Muscle layer of duodenum (tissue), 2 donors: ENCODE data around the gene DNAAF1.

Experiments
- H3K27ac ChIP-seq: one replicate; pipeline ENCODE4 v1.7.0; 2013; ENCODE audit warnings: mild to moderate bottlenecking, low read length
- H3K27me3 ChIP-seq: one replicate; pipeline ENCODE4 v1.7.0; 2013; ENCODE audit warnings: low read depth, mild to moderate bottlenecking, control low read depth, low read length
- H3K36me3 ChIP-seq, 2 donors: one replicate each; pipeline ENCODE4 v1.7.0; 2013; ENCODE audit warnings: low read length in 2 of 2, control low read depth in 1 of 2, mild to moderate bottlenecking in 1 of 2; ENCODE audit not compliant: insufficient read depth in 2 of 2, control insufficient read depth in 1 of 2
- H3K4me1 ChIP-seq, 2 donors: one replicate each; pipeline ENCODE4 v1.7.0; 2013; ENCODE audit warnings: low read length in 2 of 2, mild to moderate bottlenecking in 2 of 2, control low read depth in 1 of 2, moderate library complexity in 1 of 2; ENCODE audit not compliant: insufficient read depth in 2 of 2, control insufficient read depth in 1 of 2
- H3K4me3 ChIP-seq, 2 donors: one replicate each; pipeline ENCODE4 v1.7.0; 2013; ENCODE audit warnings: low read length in 2 of 2, low read depth in 1 of 2, mild to moderate bottlenecking in 1 of 2
- H3K9me3 ChIP-seq, 2 donors: one replicate each; pipeline ENCODE4 v1.7.0; 2013; ENCODE audit warnings: low read length in 2 of 2, control low read depth in 1 of 2, mild to moderate bottlenecking in 1 of 2; ENCODE audit not compliant: control insufficient read depth in 1 of 2
- donor health status: healthy.

DNAAF1 gene

DNA sequence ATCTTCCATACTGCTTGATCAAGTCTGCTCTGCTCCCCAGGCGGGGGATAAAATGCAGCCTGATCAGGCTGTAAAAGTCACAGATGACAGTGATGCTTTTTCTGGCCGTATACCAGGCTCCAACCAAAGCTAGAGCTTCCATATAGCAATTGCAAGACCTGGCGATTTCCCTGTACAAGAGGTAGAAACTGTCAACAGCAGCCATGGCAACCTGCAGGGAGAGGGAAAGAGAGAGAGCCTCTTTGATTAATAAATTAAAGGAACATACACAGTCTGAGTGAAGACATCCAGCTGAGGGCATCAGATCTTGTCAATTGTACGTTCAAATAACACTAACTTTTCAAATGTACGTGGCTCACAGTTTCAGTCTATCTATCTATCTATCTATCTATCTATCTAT lies 14.0 kb upstream of the DNAAF1 start:
- H3K9me3 ChIP-seq, result no peaks in the 10 kb centered on the region
- no peaks in the 10 kb centered on the region for H3K4me1 ChIP-seq
- H3K36me3 ChIP-seq, result peaks cover 14 to 30% of the 10 kb centered on the region in 2 donors
- H3K27ac ChIP-seq, result no peak overlapping the region
- no peak overlapping the region for H3K4me3 ChIP-seq
- H3K27me3 ChIP-seq, result no peaks in the 10 kb centered on the region

DNA sequence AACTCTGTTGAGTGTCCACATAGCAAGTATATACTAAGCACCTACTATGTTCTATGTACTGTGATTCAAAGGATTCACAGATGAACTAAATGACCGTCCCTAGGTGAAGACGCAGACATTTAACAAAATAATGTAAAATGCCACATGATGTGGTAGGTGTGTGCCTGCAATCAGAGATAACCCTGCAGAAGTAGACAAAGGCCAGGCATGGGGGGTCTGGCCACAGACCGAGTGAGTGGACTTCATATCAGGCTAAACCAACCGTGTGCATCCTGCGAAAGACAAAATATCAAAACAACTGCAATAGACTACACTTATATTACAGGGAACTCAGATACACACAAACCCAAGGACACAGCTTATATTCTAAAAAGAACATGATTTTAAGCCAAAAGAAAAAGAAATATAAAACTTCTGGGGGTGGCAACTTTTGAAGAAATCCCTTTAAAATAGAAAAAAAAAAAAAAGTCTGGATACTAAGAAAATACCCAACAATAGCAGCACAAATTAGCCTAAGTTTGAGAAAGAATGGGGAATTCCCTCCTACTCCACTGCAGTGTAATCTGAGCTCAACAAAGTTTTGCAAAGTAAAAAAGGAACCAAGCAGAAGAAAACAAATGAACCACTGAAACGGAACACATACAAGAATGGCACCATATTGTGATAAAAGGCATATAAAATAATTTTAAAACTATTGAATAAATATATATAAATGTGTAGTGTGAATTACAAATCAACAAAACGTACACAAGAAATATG lies 12.4 kb upstream of the DNAAF1 start:
- no peaks in the 10 kb centered on the region for H3K4me1 ChIP-seq
- peaks cover 11 to 23% of the 10 kb centered on the region in 2 donors for H3K36me3 ChIP-seq
- H3K27ac ChIP-seq, result no peak overlapping the region
- H3K4me3 ChIP-seq, result no peak overlapping the region
- no peaks in the 10 kb centered on the region for H3K9me3 ChIP-seq
- H3K27me3 ChIP-seq, result no peaks in the 10 kb centered on the region

DNA sequence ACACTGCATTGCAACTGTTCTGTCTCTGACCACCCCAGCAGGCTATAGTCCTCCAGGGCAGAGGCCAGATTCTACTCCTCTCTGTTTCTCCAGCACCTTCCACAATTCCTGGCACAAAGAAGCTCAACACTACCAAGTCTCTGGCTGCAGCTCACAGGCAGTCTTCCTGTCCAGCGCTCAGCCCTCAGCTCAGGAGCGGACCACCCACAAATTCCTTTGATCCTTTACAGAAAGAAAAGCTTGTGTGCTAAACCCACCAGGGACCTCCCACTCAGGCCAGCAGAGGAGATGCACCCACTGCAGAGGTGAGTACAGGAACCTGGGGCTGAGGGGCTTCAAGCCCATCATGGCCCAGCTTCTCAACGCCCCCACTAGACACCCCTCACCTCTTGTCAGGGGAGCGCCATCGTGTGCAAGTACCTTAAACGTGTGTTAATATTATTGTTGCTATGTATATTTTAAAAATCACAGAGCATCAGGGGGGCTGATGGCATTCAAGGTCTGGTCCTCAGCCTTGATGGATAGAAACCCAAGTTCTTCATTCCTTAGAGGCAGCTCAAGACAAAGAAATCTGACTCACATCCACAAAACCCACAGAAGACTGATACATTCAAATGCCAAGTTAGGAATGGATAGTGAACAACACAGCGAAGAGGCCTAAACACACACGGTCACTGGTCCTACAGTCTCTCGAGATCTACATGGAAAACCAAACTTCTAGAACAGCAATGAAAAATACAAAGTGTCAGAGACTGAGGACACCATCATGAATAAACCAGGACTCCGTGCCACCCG lies 8.6 kb upstream of the DNAAF1 start:
- H3K27me3 ChIP-seq, result no peaks in the 10 kb centered on the region
- H3K27ac ChIP-seq, result no peak overlapping the region
- H3K4me1 ChIP-seq, result no peaks in the 10 kb centered on the region
- no peaks in the 10 kb centered on the region for H3K9me3 ChIP-seq
- H3K4me3 ChIP-seq, result no peak overlapping the region
- no peaks in the 10 kb centered on the region for H3K36me3 ChIP-seq

DNA sequence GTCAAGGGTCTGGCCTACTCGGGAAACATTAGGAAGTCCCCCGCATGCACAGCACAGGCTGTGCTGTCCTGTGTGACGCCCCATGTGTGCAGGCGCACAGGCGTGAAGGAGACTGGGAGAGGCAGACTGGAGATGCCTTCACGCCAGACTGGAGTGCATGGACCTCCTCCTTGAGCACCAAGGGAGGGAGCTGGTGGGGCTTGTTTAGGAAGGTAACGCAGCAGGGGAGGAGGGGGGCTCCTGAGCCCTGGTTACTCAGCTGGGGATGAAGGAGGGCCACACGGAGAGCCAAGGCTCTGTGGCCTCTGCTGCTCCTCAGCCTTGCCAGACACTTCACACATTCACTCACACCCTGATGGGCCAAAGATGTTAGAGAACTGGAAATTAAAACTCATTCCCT lies 7.8 kb upstream of the DNAAF1 start:
- H3K9me3 ChIP-seq, result no peaks in the 10 kb centered on the region
- no peak overlapping the region for H3K4me3 ChIP-seq
- no peak overlapping the region for H3K27ac ChIP-seq
- H3K27me3 ChIP-seq, result no peaks in the 10 kb centered on the region
- H3K4me1 ChIP-seq, result no peaks in the 10 kb centered on the region
- H3K36me3 ChIP-seq, result no peaks in the 10 kb centered on the region

DNA sequence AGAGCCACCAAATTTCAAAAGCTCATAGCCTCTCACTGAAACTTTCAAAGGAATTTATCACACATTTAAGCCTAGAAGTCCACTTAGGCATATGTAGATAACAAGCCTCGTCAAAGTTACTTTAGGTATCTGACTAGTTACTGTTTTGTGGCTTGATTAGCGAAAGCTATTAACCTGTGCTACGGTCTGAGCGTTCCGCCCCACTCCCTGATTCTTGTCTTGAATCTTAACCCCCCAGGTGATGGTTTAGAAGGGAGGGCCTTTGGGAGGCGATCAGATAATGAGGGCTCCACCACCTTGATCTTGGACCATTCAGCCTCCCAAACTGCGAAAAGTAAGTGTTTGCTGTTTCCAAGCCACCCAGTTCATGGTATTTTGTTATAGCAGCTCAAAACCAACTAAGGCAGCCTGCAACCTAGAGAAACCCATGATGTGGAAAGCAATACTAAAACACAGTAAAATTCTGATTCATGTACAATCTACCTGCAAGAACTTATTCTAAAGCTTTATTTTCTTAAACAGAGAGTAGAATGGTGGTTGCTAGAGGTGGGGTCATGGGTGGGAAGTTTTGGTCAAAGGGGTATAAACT lies 7.2 kb upstream of the DNAAF1 start:
- Histone ChIP-seq H3K27me3 (no peaks in the 10 kb centered on the region), H3K4me1 (no peaks in the 10 kb centered on the region), H3K4me3 (no peak overlapping the region), H3K36me3 (no peaks in the 10 kb centered on the region), H3K27ac (no peak overlapping the region), H3K9me3 (no peaks in the 10 kb centered on the region)

DNA sequence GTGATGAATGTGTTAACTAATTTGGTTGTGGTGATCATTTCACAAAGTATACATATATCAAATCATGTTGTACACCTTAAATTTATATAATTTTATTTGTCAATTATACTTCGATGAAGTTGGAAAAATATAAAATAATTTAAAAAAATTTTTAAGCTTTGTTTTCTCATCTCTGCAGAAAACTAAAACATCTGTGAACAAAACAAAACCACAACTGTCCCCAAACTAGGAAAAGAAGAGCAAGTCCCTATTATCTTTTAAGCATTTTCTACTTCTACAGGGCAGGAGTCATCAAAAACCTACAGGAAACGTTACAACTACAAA lies 6.6 kb upstream of the DNAAF1 start:
- H3K36me3 ChIP-seq, result no peaks in the 10 kb centered on the region
- H3K27me3 ChIP-seq, result no peaks in the 10 kb centered on the region
- H3K4me1 ChIP-seq, result no peaks in the 10 kb centered on the region
- H3K4me3 ChIP-seq, result no peak overlapping the region
- H3K27ac ChIP-seq, result no peak overlapping the region
- H3K9me3 ChIP-seq, result no peaks in the 10 kb centered on the region

DNA sequence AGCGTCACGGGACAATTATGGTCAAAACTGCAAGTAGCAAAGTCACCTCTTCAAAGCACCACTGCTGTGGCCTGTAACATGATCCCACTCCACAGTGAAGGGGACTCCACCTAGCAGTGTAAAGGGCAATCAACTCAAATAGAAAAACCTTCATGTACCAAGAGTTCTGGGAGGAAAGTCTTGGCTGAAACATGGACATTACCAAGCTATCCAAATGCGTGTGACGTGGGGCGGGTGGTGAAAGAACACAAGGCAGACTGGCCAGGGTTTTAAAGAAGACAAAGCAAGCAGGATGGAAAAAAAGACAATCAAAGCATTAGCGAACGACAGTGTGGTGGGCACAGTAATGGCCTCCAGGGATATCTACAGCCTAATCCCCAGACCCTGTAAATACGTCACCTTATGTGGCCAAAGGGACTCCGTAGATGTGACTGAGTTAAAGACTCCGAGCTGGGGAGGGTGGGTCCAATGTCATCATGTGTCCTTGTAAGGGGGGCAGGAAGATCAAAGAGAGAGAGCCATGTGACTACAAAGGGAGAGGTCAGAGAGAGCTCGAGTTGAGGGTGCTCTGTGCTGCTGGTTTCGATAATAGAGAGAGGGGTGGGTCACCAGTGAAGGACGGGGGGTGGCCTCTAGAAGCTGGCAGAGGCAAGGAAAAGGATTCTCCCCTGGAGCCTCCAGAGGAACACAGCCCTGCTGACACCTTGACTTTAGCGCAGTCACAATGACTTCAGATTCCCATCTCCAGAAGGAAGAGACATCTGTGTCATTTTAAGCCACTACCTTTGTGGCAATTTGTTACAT lies 6.1 kb upstream of the DNAAF1 start:
- H3K27ac ChIP-seq, result no peak overlapping the region
- peaks cover 0 to 3% of the 10 kb centered on the region in 2 donors for H3K4me1 ChIP-seq
- H3K36me3 ChIP-seq, result no peaks in the 10 kb centered on the region
- no peaks in the 10 kb centered on the region for H3K27me3 ChIP-seq
- no peaks in the 10 kb centered on the region for H3K9me3 ChIP-seq
- H3K4me3 ChIP-seq, result no peak overlapping the region

DNA sequence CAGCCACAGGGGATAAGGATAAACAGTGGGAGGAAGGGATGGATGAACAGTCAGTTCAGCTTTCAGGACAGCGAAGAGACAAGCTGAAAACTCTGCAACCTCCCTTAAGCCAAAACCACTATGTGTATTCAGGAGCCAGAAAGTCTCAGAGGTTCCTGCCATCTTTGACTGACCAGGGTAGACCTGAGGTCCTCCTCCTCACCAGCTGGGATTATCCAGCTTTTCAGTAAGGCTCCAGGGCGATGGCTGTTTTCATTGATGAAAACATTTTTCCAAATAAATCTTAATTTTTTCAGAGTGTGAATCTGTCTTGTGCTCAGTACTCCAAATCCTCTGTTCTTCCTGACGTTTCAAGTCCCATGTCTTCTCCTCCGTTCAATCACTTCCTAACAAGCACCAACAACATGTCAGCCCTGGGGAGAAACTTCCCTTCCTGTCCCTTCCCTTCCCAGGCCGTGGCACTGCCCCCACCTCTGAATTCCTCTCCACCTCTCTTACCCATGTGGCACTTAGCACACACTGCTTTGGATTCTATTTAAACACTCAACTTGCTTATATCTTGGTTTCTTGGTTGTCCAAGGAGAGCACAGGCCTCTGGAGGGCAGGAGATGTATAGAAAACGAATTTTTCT lies 5.4 kb upstream of the DNAAF1 start:
- Histone ChIP-seq H3K27ac (no peak overlapping the region), H3K4me3 (no peak overlapping the region), H3K9me3 (no peaks in the 10 kb centered on the region), H3K27me3 (no peaks in the 10 kb centered on the region), H3K36me3 (no peaks in the 10 kb centered on the region), H3K4me1 (peaks cover 0 to 6% of the 10 kb centered on the region in 2 donors)

DNA sequence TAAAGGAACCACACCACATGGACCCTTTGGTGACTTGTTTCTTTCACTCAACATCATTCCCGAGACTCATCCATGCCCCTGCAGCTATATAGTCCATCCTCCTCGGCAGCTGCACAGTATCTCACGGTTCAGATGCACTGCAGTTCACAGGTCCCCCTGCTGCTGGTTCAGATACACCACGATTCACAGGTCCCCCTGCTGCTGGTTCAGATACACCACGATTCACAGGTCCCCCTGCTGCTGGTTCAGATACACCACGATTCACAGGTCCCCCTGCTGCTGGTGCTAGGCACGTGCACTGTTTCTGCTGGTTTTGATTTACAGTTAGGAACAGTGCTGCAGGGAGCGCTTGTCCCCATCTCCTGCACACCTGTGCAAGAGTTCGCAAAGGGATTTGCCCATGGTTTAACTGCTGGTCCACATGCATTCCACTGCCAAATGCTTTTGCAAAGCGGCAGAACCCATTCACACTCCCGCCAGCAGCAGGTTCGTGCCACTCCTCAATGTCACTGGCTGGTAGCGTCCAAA lies 3.9 kb upstream of the DNAAF1 start:
- H3K9me3 ChIP-seq, result no peaks in the 10 kb centered on the region
- no peak overlapping the region for H3K4me3 ChIP-seq
- H3K27ac ChIP-seq, result no peak overlapping the region
- H3K4me1 ChIP-seq, result peaks cover 0 to 11% of the 10 kb centered on the region in 2 donors
- no peaks in the 10 kb centered on the region for H3K36me3 ChIP-seq
- H3K27me3 ChIP-seq, result no peaks in the 10 kb centered on the region

DNA sequence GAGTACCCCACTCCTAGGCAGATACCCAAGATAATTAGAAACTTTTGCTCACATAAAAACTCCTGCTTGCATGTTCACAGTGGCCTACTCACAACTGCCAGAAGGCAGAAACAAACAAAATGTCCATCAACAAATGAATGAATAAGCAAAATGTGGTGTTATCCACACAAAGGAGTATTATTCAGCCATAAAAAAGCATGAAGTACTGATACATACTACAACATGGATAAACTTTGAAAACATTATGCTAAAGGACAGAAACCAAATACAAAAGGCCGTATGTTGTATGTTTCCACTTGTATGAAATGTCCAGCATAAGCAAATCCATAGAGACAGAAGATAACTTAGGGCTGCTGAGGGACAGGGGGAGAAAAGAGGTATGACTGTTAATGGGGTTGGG lies 2.0 kb upstream of the DNAAF1 start:
- no peaks in the 10 kb centered on the region for H3K36me3 ChIP-seq
- no peaks in the 10 kb centered on the region for H3K9me3 ChIP-seq
- H3K4me1 ChIP-seq, result peaks cover 0 to 11% of the 10 kb centered on the region in 2 donors
- H3K4me3 ChIP-seq, result no peak overlapping the region
- no peak overlapping the region for H3K27ac ChIP-seq
- no peaks in the 10 kb centered on the region for H3K27me3 ChIP-seq
